ENCODE measurements around the gene TXNL1. TPM values are rescaled to one million over a fixed set of nuclear protein-coding genes. Genes with fewer than 3 reads are reported as not detected.
"Not testable (repeated sequence)": the region's sequence is repeated elsewhere in the genome, so short reads cannot be mapped to it uniquely, and the experiment has no call there.

TXNL1 gene
- total RNA-seq, 1 donor from 2014 or later, result 55.2 TPM

DNA sequence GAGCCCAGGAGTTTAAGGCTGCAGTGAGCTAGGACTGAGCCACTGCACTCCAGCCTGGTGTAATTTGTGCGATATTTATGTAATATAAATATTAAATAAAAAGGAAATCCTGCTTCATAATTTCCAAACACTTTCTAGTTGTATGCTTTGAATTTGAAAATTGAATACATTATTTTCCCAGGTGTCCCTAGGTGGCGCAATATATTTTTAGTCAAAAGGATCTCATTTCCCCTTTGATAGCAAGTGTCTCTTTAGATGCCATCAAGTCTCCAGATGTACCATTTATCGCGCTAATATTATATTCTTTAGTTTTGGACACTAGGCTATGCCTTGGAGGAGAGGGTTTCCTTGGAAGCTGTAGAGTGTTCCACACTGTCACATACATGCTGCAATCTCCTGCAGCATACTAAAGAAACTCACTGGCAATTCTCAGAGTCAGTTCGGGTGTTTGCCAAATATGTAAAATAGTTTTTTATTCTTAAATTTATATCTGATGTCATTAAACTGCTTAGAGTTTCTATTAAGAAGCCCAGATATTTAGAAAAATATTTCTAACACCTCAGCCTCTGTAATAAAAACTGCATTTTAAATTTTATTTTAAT is 7.1 kb upstream of the TXNL1 start:
- DNase-seq (ENCODE audit: low spot score), result no peak

GRCh38 chr18:56643381-56643780 is 5.0 kb upstream of the TXNL1 start:
- no peak for DNase-seq (ENCODE audit: low spot score)

GRCh38 chr18:56641714-56642337 is 3.4 kb upstream of the TXNL1 start:
- DNase-seq (ENCODE audit: low spot score), result no peak

GRCh38 chr18:56639571-56639970 is 1.2 kb upstream of the TXNL1 start:
- no peak for DNase-seq (ENCODE audit: low spot score)

DNA sequence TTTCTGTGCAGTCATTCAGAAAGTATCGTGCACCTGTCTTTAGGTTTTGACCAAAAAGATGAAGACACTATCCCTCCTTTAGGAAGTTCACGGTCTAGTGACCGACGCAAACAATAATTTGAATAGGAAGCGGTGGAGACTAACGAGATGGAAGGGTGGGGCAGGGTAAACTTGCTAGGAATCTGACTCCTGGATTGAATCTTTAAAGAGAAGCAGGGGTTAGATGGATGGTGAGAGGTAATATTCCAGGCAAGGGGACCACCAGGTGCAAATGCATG is 651 bp upstream of the TXNL1 start:
- no peak for DNase-seq (ENCODE audit: low spot score)

GRCh38 chr18:56637711-56638231 is 621 bp downstream of the TXNL1 start:
- no peak for DNase-seq (ENCODE audit: low spot score)

- DNase-seq (ENCODE audit: low spot score), result no peak
Observed at GRCh38 chr18:56637176-56637575, 1.2 kb downstream of the TXNL1 start.

- DNase-seq (ENCODE audit: low spot score), result no peak
Observed at GRCh38 chr18:56635007-56635406, 3.4 kb downstream of the TXNL1 start.

DNA sequence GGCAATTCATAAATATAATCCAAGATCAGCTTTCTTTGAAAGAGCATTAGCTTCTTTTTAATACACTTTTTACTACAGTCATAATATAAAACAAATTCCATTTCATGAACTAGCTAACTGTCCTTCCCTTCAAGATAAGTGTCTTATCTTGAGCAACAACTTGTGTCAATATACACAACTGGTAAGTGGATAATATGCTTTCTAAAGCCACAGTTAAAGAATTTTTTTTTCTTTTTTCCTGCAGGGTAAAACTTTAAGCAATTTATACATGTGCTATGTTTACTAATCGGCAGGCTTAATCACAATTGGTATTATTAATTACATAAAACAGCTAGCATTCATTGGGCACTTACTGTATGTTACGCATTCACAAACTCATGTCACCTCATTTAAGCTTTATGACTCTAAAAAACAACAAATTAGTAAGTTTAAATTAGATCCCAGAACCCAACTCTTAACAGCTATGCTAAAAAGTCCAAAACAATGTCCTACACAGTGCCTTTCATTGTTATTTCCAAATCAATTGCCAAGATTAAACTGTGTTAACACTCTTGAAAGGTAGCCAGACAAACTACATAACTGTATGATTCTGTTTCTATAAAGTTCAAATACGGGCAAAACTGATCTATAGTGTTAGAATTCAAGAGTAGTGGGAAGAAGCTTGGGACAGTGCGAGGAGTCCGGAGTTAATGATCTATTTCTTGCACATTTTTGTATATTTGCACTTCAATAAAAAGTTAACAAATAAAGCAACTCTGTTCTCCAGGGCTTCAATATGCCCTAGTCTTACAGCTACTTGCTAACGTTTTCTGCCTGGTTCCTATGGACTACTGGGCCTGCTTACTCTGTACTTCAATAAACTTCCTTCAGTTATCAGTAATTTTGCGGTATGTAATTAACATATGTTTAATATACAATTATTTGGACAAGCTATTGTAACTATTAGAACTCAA is 6.0 kb downstream of the TXNL1 start:
- DNase-seq (ENCODE audit: low spot score), result no peak

- no peak for DNase-seq (ENCODE audit: low spot score)
Observed at GRCh38 chr18:56627991-56628390, 10.4 kb downstream of the TXNL1 start.

DNA sequence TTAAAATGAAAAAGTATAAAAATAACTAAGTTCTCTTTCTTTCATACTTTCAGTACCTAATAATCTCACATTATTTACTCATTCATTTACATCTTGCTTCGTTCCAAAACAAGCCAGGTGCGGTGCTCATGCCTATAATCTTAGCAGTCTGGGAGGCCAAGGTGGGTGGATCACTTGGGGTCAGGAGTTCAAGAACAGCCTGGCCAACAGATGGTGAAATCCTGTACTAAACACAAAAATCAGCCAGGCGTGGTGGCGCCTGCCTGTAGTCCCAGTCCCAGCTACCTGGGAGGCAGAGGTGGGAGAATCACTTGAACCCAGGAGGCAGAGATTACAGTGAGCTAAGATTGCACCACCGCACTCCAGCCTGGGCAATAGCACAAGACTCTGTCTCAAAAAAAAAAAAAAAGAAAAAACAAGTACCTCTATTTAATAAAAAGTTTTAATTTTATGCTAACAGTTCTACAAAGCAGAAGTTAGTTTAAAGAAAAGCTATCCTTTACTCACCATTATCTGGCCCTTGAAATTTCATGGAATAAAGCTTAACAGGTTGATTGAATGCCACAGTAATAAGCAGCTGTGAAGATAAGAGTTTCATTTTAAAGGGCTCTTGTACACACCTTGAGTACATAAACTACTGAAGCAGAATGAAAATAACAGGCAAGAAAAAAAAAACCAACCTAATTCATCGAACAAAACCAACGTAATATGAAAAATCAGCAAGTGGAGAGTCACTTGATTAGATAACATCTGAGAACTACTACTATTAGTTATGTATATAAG is 22.5 kb downstream of the TXNL1 start:
- DNase-seq (ENCODE audit: low spot score), result no peak

DNA sequence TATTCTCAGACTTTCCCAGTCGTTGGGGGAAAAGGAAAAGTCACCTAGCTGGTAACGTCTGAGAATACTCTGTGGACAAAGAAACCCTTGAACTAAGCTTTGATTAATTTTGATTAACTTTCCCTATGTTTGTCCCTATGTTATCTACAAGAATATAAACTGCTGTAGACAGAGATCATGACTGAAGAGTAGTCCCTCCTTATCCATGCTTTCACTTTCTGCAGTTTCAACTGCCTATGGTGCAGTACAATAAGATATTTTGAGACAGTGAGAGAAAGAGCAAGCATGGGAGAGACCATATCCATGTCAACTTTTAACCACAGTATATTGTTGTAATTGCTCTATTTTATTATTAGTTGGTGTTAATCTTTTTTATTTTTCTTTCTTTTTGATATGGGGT is 31.8 kb downstream of the TXNL1 start:
- DNase-seq (ENCODE audit: low spot score), result no peak

DNA sequence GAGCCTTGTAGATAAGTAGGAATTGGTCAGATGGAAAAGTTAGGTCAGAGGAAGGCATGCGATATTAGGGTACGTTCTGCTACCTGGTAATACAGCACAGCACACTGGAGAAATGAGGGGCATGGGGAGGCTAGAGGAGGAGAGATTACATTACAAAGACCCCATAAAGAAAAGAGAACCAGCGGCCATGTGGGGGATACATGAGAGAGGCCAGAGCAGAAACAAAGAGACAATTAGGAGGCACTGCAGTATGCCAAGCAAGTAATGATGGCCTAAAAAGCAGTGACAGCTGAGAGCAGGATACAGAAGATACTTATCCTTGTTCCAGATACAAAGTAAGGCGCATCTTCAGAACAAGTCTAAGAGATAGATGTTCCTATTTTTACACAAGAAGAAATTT is 40.0 kb downstream of the TXNL1 start:
- no peak for DNase-seq (ENCODE audit: low spot score)

GRCh38 chr18:56593906-56594305 is 44.5 kb downstream of the TXNL1 start:
- DNase-seq (ENCODE audit: low spot score), result no peak

GRCh38 chr18:56580026-56580425 is 58.4 kb downstream of the TXNL1 start:
- DNase-seq (ENCODE audit: low spot score), result no peak

- DNase-seq (ENCODE audit: low spot score), result no peak
Observed at GRCh38 chr18:56579451-56579850, 58.9 kb downstream of the TXNL1 start.

GRCh38 chr18:56576826-56577573 is 61.4 kb downstream of the TXNL1 start:
- DNase-seq (ENCODE audit: low spot score), result no peak

DNA sequence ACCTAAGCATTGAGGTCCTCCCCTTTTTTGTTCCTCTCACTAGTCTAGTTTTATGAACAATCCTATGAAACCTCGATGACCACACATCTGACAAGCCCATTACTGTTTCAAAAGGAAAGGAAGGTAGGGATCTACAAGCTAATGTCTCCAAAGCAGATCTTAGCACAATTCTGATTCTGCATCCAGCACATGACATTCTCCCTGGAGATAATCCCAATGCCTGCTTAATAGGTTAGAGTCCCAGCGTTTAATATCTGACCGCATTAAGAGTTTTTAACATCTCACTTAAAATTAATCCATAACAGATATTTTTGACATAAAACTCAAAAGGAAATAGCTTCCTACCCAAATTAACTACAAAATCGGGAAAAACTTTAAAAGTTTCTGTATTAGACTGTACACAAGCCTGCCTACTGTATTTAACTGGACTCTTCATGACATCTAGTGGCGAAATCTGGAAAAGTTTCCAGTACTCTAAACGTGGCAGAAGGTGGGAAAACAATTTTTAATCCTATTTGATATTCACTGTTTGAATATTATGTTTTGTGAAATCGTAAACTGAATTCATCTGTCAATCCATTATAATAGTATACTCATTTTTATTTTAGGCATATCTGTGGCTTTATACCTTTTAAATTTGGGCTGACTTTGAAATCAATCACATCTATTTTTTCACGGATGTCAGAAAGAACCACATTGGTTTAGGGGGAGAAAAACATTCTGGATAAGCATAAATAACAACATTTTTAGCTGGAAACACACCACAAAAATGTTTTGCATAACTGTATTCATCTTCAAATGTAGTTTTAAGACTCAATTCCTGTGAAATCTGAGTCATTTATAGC is 62.4 kb downstream of the TXNL1 start:
- DNase-seq (ENCODE audit: low spot score), result no peak

DNA sequence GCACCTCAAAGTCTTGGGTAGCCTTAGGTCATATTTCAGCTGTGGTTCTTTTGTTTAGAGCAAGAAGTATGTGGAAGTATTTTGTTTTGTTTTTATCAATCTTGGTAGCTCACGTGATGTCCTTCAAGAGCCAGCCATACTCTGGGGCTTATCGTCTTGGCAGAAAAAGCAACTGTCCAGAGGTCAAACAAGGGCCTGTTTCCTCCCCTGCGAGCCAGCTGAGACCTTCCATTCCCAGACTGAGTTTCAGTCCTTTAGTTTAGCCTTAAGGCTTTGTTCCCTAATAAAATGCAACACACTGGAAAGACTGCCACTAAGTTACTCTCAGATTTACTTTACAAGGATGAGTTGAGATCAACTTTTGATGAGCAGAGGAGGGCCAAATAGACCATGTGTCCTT is 63.5 kb downstream of the TXNL1 start:
- no peak for DNase-seq (ENCODE audit: low spot score)

- not testable (repeated sequence) for DNase-seq (ENCODE audit: low spot score)
Observed at GRCh38 chr18:56572267-56572666, 66.1 kb downstream of the TXNL1 start.
